Measurements from ENCODE around the gene DHX34.
"Not testable (repeated sequence)": the region's sequence is repeated elsewhere in the genome, so short reads cannot be mapped to it uniquely, and the experiment has no call there.

Gene DHX34

GRCh38 chr19:47331490-47331889, 17.6 kb upstream of the DHX34 start:
- no peak for DNase-seq

GRCh38 chr19:47331931-47332547, 17.1 kb upstream of the DHX34 start, which contains the start of gene C5AR2:
Gene C5AR2, plus strand, starts transcription at chr19:47332175. Its CDS starts 8,625 bp downstream, at chr19:47340800.
- peak; percentile 67 to 70 for DNase-seq

GRCh38 chr19:47336765-47337718, 12.1 kb upstream of the DHX34 start:
- DNase-seq: peak; percentile 80 to 90

- DNase-seq: no peak
Measured at GRCh38 chr19:47339196-47339880, 9.8 kb upstream of the DHX34 start.

DNA sequence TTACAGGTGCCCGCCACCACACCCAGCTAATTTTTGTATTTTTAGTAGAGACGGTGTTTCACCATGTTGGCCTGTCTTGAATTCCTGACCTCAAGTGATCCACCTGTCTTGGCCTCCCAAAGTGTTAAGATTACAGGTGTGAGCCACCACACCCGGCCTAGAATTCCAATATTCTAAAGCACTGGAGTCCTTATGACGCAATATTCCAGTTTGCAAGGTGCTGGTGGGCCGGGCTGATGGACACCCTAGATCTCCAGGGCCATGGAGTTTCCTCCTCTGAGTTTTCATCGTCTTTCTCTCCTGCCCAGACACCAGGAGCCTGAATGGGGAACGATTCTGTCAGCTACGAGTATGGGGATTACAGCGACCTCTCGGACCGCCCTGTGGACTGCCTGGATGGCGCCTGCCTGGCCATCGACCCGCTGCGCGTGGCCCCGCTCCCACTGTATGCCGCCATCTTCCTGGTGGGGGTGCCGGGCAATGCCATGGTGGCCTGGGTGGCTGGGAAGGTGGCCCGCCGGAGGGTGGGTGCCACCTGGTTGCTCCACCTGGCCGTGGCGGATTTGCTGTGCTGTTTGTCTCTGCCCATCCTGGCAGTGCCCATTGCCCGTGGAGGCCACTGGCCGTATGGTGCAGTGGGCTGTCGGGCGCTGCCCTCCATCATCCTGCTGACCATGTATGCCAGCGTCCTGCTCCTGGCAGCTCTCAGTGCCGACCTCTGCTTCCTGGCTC, 8.5 kb upstream of the DHX34 start:
- no peak for DNase-seq

GRCh38 chr19:47341734-47342133, 7.4 kb upstream of the DHX34 start:
- no peak for DNase-seq

- no peak for DNase-seq
Measured at GRCh38 chr19:47343194-47343802, 5.8 kb upstream of the DHX34 start.

GRCh38 chr19:47344425-47344824, 4.7 kb upstream of the DHX34 start:
- no peak for DNase-seq

- DNase-seq: not testable (repeated sequence)
Measured at GRCh38 chr19:47346024-47346423, 3.1 kb upstream of the DHX34 start.

GRCh38 chr19:47350630-47351029, 1.5 kb downstream of the DHX34 start:
- no peak for DNase-seq

DNA sequence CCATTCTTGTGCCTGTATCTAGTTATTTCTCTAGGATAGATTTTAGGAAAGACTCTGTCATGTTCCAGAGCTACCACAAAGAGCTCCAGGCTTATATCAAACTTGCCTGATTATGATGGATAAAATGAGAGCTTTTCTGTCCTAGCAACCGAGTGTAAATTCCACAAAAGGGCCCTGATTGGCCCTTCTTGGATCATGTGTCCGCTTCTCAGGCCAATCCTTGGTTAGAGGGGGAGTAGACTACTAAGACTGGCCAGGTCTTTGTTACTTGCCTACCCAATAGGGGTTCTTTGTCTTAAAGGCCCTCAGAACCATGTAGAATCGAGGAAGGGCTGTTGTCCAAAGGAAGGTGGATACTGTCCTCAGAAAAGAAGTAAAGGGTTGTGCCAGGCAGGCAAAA, 2.4 kb downstream of the DHX34 start:
- peak; percentile 26 to 40 for DNase-seq

- peak in 1 of 2 donors; percentile 39 for DNase-seq
Measured at GRCh38 chr19:47352095-47352494, 3.0 kb downstream of the DHX34 start.

DNA sequence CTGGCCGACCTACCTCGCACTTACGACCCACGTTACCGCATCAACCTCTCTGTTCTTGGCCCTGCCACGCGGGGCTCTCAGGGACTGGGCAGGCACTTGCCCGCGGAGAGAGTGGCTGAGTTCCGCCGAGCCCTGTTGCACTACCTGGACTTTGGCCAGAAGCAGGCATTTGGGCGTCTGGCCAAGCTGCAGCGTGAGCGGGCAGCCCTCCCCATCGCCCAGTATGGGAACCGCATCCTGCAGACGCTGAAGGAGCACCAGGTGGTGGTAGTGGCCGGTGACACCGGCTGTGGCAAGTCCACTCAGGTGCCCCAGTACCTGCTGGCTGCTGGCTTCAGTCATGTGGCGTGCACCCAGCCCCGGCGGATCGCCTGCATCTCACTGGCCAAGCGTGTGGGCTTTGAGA, 4.2 kb downstream of the DHX34 start:
- no peak for DNase-seq

GRCh38 chr19:47356900-47357299, 7.8 kb downstream of the DHX34 start:
- DNase-seq: no peak

GRCh38 chr19:47357788-47358680, 8.9 kb downstream of the DHX34 start:
- DNase-seq: no peak

- no peak for DNase-seq
Measured at GRCh38 chr19:47358936-47359335, 9.8 kb downstream of the DHX34 start.

GRCh38 chr19:47362321-47362720, 13.2 kb downstream of the DHX34 start:
- DNase-seq: no peak

DNA sequence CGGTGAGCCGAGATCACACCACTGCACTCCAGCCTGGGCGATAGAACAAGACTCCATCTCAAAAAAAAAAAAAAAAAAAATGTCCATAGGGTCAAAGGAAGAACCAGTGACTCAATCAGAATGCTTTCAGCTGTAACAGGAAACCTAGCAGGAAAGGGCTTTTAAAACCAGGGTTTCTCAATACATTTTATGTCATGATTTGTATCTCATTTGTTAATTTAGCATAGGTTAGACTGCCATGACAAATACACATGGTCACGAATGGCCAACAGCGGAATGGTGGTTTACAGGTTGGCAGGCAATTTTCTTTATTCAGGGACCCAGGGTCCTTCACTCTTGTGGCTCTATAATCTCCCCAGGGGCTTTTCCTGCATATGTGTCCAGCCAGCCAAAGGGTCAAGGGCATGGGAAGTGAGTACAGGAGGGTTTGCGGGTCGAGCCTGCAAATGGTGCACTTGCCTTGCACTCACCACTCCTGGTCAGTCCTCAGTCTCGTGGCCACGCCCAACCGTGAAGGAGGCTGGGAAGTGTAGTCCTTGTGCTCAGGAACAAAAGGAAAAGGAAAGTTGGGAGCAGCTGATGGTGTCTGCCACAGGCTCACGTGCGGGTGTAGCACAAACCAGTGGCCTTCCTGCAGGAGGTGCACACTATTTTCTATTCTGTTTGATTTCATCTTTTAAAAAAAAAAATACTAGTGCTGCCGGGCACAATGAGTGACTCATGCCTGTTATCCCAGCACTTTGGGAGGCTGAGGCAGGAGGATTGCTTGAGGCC, 14.8 kb downstream of the DHX34 start:
- peak; percentile 61 to 90 for DNase-seq

DNA sequence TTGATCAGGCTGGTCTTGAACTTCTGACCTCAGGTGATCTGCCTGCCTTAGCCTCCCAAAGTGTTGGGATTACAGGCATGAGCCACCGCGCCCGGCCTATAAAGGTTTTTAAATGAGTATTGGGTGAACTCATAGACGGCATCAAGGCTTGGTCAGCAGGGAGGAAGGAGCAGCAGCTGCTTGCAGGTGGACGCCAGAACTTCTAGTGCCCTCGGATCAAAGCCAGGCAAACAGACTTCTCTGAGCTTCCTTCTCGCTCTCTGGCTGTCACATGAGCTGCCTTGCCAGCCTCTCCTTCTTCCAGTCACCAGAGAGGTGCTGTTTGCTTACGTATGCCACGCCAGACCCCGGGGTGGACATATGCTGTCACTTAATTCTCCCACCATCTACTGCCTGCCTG, 16.3 kb downstream of the DHX34 start:
- DNase-seq: not testable (repeated sequence)

GRCh38 chr19:47370045-47370611, 21.0 kb downstream of the DHX34 start:
- DNase-seq: peak; percentile 75 to 76

All from inflammatory macrophage (primary cell).